Heart right ventricle (tissue), 16 donors: ENCODE data around the gene KLHL29. TPM values are rescaled to one million over a fixed set of nuclear protein-coding genes. Genes with fewer than 3 reads are reported as not detected.

Experiments
- ATAC-seq, 8 donors: fragments of 200-7000 bp; cut with Tn5 transposase; one replicate each; pipeline ENCODE4 v1.9.1; 2020; ENCODE audit warnings: mild to moderate bottlenecking in 8 of 8, moderate library complexity in 8 of 8, moderate number of reproducible peaks in 1 of 8
- DNase-seq, 2 donors: peaks; one replicate each; pipeline ENCODE4 v3.0.0-alpha.2; 2020
- H3K27ac ChIP-seq, 10 donors: fragments of 200-600 bp; sonication (generic) in 2 of 10; one replicate each; pipeline versions ENCODE4 v1.5.0 to v1.8.0; 2020 to 2022; ENCODE audit warnings: mild to moderate bottlenecking in 3 of 10
- H3K27me3 ChIP-seq, 7 donors: fragments of 200-600 bp; one replicate each; pipeline ENCODE4 v1.8.0; 2021 to 2022; ENCODE audit warnings: mild to moderate bottlenecking in 2 of 7
- H3K36me3 ChIP-seq, 9 donors: fragments of 200-600 bp; sonication (generic) in 1 of 9; one replicate each; pipeline versions ENCODE4 v1.5.0 to v1.8.0; 2020 to 2022; ENCODE audit warnings: mild to moderate bottlenecking in 2 of 9
- H3K4me1 ChIP-seq, 9 donors: fragments of 200-600 bp; sonication (generic) in 1 of 9; one replicate each; pipeline versions ENCODE4 v1.5.0 to v1.8.0; 2020 to 2022; ENCODE audit warnings: mild to moderate bottlenecking in 4 of 9
- H3K4me3 ChIP-seq, 10 donors: fragments of 200-600 bp; sonication (generic) in 2 of 10; one replicate each; pipeline versions ENCODE4 v1.5.0 to v1.8.0; 2020 to 2022; ENCODE audit warnings: mild to moderate bottlenecking in 7 of 10, moderate library complexity in 2 of 10
- H3K9me3 ChIP-seq, 11 donors: fragments of 200-600 bp in 10 of 11; sonication (generic) in 2 of 11; one replicate each; pipeline versions ENCODE4 v1.5.0 to v1.8.0; 2013 to 2022; ENCODE audit warnings: mild to moderate bottlenecking in 2 of 11, control low read depth in 1 of 11, moderate library complexity in 1 of 11
- CTCF ChIP-seq, 9 donors: fragments of 200-600 bp; sonication (generic) in 2 of 9; IDR thresholded peaks; one replicate each; pipeline versions ENCODE4 v1.5.0 to v1.8.0; 2021 to 2022; ENCODE audit warnings: antibody characterized with exemption in 9 of 9, mild to moderate bottlenecking in 5 of 9, moderate library complexity in 1 of 9
- WGBS, 2 donors: extraction: QIAGEN DNeasy Blood & Tissue Kit; methylation state at CpG; one replicate each; pipeline ENCODE4 v1.1.7; 2013; ENCODE audit warnings: inconsistent platforms in 1 of 2; 5-methylcytosine and 5-hydroxymethylcytosine counted together
- intact Hi-C, 10 donors: fragments of 100-400 bp; cut with DNase I; formaldehyde crosslinking; loops; one replicate each; pipeline versions ENCODE4 v1.11.1 to v1.14.2; 2022
- polyA plus RNA-seq, 2 donors: library from polyadenylated mRNA; stranded (reverse); fragments of 200-250 nt; gene quantifications; one replicate each; pipeline ENCODE4 v1.2.3, GENCODE V29; 2013
- total RNA-seq, 10 donors: library from RNA; stranded (reverse); fragmentation: NEBNext Ultra II Directional in 3 of 10; extraction: Animal tissue kit (Norgen Biotek cat#: 25700) in 3 of 10; gene quantifications; one replicate each; pipeline versions ENCODE4 v1.2.1 to v1.2.4, GENCODE V29; 2021 to 2023
- donor health status: Arrhythmogenic right ventricular cardiomyopathy.
- donor health status: ischemic (EF 13 %, LVEDD 7.1; RV severe dilation, severe dysfunction).
- donor health status: healthy with polysubstance abuse.
- donor health status: DM: no; HTN: yes; CAD: no.
- donor health status: DM: no; HTN: no; CAD: no.
- donor health status: ischemic (EF 25% LVEDD 6.9; RV normal size, moderate dysfunction).
- donor health status: ischemic (EF 25% LVEDD 5.7; RV mildly dilated, moderate dysfunction).
- donor health status: healthy.
- donor health status: DM: yes; HTN: yes; CAD: no.
- donor health status: Ischemic cardiomyopathy.
- donor health status: ischemic (EF 35%, LVEDD 5.7; RV mildly dilated, moderate dysfunction).
- donor health status: nonischemic (EF 11% LVEDD 7.7; RV severe dilation, severe dysfunction).
- donor health status: DM: yes; HTN: yes; CAD: no.
- donor health status: PGD.
- donor health status: ischemic (EF 29% LVEDD 5.4; RV normal size, mild dysfunction).
- donor health status: nonischemic (EF 23%, LVEDD 6.1; RV moderate dilation, normal function).

KLHL29 gene
- total and polyA plus RNA-seq, 12 donors: 0.71 to 1.5 (median 1.0) TPM

GRCh38 chr2:23649819-23650218 lies 264.8 kb downstream of the KLHL29 start:
- Histone ChIP-seq H3K9me3 (peaks cover 0 to 6% (median 0%) of the 10 kb centered on the region in 11 donors), H3K36me3 (no peaks in the 10 kb centered on the region), H3K27ac (no peak overlapping the region), H3K4me1 (no peaks in the 10 kb centered on the region), H3K4me3 (no peak overlapping the region), H3K27me3 (no peaks in the 10 kb centered on the region)
- intact Hi-C loops: no loop called here
- ATAC-seq: peak; percentile 17 to 68 (median 41)
- DNase-seq: peak in 1 of 2 donors; percentile 23
- WGBS, 2 donors: 51 to 62% methylated on average over 7 of the region's 7 CpGs
- TF ChIP-seq CTCF (IDR thresholded peaks at IDR 0.05): no peak

- 83 to 87% methylated on average over 10 of the region's 10 CpGs for WGBS, 2 donors
- H3K4me1 ChIP-seq: peaks cover 0 to 7% (median 3%) of the 10 kb centered on the region in 9 donors
- no peak overlapping the region for H3K4me3 ChIP-seq
- no peaks in the 10 kb centered on the region for H3K36me3 ChIP-seq
- H3K9me3 ChIP-seq: peaks cover 0 to 6% (median 0%) of the 10 kb centered on the region in 11 donors
- ATAC-seq (no peak), DNase-seq (no peak)
- H3K27me3 ChIP-seq: no peaks in the 10 kb centered on the region
- H3K27ac ChIP-seq: no peak overlapping the region
- TF ChIP-seq CTCF (IDR thresholded peaks at IDR 0.05): no peak
- intact Hi-C loops: no loop called here
Observed at GRCh38 chr2:23651187-23652080, 266.5 kb downstream of the KLHL29 start.

GRCh38 chr2:23653326-23653725 lies 268.3 kb downstream of the KLHL29 start:
- no peaks in the 10 kb centered on the region for H3K27me3 ChIP-seq
- H3K27ac ChIP-seq: no peak overlapping the region
- ATAC-seq (no peak), DNase-seq (no peak)
- peaks cover 0 to 17% (median 4%) of the 10 kb centered on the region in 9 donors for H3K4me1 ChIP-seq
- intact Hi-C loops: no loop called here
- WGBS, 2 donors: 88 to 92% methylated on average over 7 of the region's 7 CpGs
- TF ChIP-seq CTCF (IDR thresholded peaks at IDR 0.05): no peak
- H3K4me3 ChIP-seq: no peak overlapping the region
- no peaks in the 10 kb centered on the region for H3K36me3 ChIP-seq
- peaks cover 0 to 6% (median 0%) of the 10 kb centered on the region in 11 donors for H3K9me3 ChIP-seq

- 98 to 99% methylated on average over 6 of the region's 6 CpGs for WGBS, 2 donors
- Histone ChIP-seq H3K9me3 (peaks cover 0 to 6% (median 0%) of the 10 kb centered on the region in 11 donors), H3K4me1 (peaks cover 0 to 17% (median 4%) of the 10 kb centered on the region in 9 donors), H3K27ac (no peak overlapping the region), H3K4me3 (no peak overlapping the region), H3K36me3 (no peaks in the 10 kb centered on the region), H3K27me3 (no peaks in the 10 kb centered on the region)
- DNase-seq: no peak
- intact Hi-C loops: no loop called here
- TF ChIP-seq CTCF (IDR thresholded peaks at IDR 0.05): no peak
- no peak for ATAC-seq
Observed at GRCh38 chr2:23654756-23655155, 269.8 kb downstream of the KLHL29 start.
